Esophagus squamous epithelium (tissue), 4 donors: ENCODE results near the gene ADRM1.

ENCODE experiments used
- POLR2A ChIP-seq, 4 donors: fragments of 450-650 bp; IDR thresholded peaks; one replicate each; pipeline ENCODE4 v1.6.1; 2017; ENCODE audit warnings: antibody characterized with exemption in 4 of 4, mild to moderate bottlenecking in 4 of 4, moderate library complexity in 3 of 4
- TF ChIP-seq, protein P1 (sequence below), 6 experiments: fragments of 450-650 bp in 4 of 6; fragments of 200-600 bp in 2 of 6; sonication (generic) in 2 of 6; IDR thresholded peaks; one replicate each; pipeline ENCODE4 v1.5.1; 2016 to 2019; ENCODE audit warnings: antibody characterized with exemption in 6 of 6, mild to moderate bottlenecking in 4 of 6, moderate library complexity in 4 of 6

GRCh38 chr20:62273416-62273815 lies 29.4 kb upstream of the ADRM1 start:
- TF ChIP-seq, protein P1, sequence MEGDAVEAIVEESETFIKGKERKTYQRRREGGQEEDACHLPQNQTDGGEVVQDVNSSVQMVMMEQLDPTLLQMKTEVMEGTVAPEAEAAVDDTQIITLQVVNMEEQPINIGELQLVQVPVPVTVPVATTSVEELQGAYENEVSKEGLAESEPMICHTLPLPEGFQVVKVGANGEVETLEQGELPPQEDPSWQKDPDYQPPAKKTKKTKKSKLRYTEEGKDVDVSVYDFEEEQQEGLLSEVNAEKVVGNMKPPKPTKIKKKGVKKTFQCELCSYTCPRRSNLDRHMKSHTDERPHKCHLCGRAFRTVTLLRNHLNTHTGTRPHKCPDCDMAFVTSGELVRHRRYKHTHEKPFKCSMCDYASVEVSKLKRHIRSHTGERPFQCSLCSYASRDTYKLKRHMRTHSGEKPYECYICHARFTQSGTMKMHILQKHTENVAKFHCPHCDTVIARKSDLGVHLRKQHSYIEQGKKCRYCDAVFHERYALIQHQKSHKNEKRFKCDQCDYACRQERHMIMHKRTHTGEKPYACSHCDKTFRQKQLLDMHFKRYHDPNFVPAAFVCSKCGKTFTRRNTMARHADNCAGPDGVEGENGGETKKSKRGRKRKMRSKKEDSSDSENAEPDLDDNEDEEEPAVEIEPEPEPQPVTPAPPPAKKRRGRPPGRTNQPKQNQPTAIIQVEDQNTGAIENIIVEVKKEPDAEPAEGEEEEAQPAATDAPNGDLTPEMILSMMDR (IDR thresholded peaks at IDR 0.05): no peak
- no peak for TF ChIP-seq POLR2A (IDR thresholded peaks at IDR 0.05)
